Activated T-helper 1 cell treated with anti-CD3 and anti-CD28 coated beads, Interleukin-12 subunit alpha, Interleukin-12 subunit beta, Interleukin-2, Interleukin-4 antibody, amounts not matched to agents 30 ng/mL and 10 ng/mL and 1 ng/mL, durations not matched to agents 14 hours and 24 hours and 36 hours (primary cell): Measurements from ENCODE around the gene UHMK1. TPM values are rescaled to one million over a fixed set of nuclear protein-coding genes. Genes with fewer than 3 reads are reported as not detected.
"Not testable (repeated sequence)": the region's sequence is repeated elsewhere in the genome, so short reads cannot be mapped to it uniquely, and the experiment has no call there.

Experiments used
- DNase-seq: peaks from one replicate; pipeline ENCODE4 v3.0.0; 2021; ENCODE audit warnings: low spot score
- H3K27ac Mint-ChIP-seq: one replicate; pipeline ENCODE4 v1.8.0; 2021; ENCODE audit warnings: mild to moderate bottlenecking, mixed read lengths
- H3K27me3 Mint-ChIP-seq: one replicate; pipeline ENCODE4 v1.8.0; 2022; ENCODE audit warnings: mild to moderate bottlenecking, moderate library complexity, mixed read lengths; ENCODE audit not compliant: insufficient read depth
- H3K36me3 Mint-ChIP-seq: one replicate; pipeline ENCODE4 v1.8.0; 2021; ENCODE audit warnings: low read depth, mixed read lengths
- H3K4me1 Mint-ChIP-seq: one replicate; pipeline ENCODE4 v1.8.0; 2021; ENCODE audit warnings: low read depth, mixed read lengths
- H3K4me3 Mint-ChIP-seq: one replicate; pipeline ENCODE4 v1.8.0; 2021; ENCODE audit warnings: mild to moderate bottlenecking, moderate library complexity, mixed read lengths
- H3K9me3 Mint-ChIP-seq: one replicate; pipeline ENCODE4 v1.8.0; 2021; ENCODE audit warnings: mixed read lengths
- intact Hi-C: fragments of 100-400 bp; cut with micrococcal nuclease; formaldehyde crosslinking; loops from one replicate; pipeline ENCODE4 v1.15.1; 2024
- total RNA-seq: library from RNA; stranded (reverse); gene quantifications from 2 replicates; pipeline ENCODE4 v1.2.3, GENCODE V29; 2022

The UHMK1 gene, protein sequence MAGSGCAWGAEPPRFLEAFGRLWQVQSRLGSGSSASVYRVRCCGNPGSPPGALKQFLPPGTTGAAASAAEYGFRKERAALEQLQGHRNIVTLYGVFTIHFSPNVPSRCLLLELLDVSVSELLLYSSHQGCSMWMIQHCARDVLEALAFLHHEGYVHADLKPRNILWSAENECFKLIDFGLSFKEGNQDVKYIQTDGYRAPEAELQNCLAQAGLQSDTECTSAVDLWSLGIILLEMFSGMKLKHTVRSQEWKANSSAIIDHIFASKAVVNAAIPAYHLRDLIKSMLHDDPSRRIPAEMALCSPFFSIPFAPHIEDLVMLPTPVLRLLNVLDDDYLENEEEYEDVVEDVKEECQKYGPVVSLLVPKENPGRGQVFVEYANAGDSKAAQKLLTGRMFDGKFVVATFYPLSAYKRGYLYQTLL
- total RNA-seq = 59.6 and 61.6 TPM in 2 replicates

DNA sequence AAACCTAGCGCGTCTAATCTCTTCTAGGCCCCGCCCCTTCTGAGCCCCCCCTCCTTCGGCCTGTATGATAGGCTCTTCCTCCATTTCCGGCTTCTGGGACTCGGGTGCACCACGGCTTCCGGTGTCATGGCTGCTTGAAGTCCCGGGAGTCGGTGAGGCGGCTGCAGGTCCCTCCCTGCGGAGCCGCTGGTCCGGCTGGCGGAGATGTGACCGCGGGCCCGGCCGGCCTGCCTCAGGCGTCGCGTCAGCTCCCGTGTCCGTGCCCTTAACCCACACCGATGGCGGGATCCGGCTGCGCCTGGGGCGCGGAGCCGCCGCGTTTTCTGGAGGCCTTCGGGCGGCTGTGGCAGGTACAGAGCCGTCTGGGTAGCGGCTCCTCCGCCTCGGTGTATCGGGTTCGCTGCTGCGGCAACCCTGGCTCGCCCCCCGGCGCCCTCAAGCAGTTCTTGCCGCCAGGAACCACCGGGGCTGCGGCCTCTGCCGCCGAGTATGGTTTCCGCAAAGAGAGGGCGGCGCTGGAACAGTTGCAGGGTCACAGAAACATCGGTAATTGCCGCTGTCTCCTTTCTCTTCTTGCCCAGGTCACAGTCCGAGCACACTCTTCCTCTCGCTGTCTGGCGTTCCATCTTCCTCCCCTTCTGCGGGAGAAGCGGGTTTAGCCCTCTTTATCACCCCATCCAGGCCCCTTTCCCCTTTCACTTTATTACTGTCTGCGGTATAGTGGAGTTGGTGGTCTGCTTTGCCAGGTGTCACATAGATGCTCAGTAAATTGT is at the start of gene UHMK1:
TSS of gene UHMK1 (plus strand) at position 96 of the 773 bp plus-strand sequence. CDS start at position 279, 183 bp downstream.
- H3K36me3 Mint-ChIP-seq = peaks cover 20% of the 10 kb centered on the region
- H3K9me3 Mint-ChIP-seq = peaks cover 3% of the 10 kb centered on the region
- peak within 1 kb of the TSS; percentile 93 for H3K27ac Mint-ChIP-seq
- DNase-seq = peak; percentile 84
- H3K4me3 Mint-ChIP-seq = peak within 1 kb of the TSS; percentile 99
- H3K4me1 Mint-ChIP-seq = peaks cover 38% of the 10 kb centered on the region
- no peaks in the 10 kb centered on the region for H3K27me3 Mint-ChIP-seq
- intact Hi-C loops = loop anchor here (1.0 to 5.0 kb wide), 5 partner anchors 63 to 823 kb away; partner anchors contain the start of genes HSD17B7, NOS1AP, NUF2 and UAP1

DNA sequence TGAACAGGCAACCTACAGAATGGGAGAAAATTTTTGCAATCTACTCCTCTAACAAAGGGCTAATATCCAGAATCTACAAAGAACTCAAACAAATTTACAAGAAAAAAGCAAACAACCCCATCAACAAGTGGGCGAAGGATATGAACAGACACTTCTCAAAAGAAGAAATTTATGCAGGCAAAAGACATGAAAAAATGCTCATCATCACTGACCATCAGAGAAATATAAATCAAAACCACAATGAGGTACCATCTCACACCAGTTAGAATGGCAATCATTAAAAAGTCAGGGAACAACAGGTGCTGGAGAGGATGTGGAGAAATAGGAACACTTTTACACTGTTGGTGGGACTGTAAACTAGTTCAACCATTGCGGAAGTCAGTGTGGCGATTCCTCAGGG is 43.3 kb upstream of the UHMK1 start:
- intact Hi-C loops, H3K36me3 Mint-ChIP-seq, H3K4me3 Mint-ChIP-seq, H3K9me3 Mint-ChIP-seq, H3K4me1 Mint-ChIP-seq, DNase-seq, H3K27me3 Mint-ChIP-seq, H3K27ac Mint-ChIP-seq: not testable (repeated sequence)

DNA sequence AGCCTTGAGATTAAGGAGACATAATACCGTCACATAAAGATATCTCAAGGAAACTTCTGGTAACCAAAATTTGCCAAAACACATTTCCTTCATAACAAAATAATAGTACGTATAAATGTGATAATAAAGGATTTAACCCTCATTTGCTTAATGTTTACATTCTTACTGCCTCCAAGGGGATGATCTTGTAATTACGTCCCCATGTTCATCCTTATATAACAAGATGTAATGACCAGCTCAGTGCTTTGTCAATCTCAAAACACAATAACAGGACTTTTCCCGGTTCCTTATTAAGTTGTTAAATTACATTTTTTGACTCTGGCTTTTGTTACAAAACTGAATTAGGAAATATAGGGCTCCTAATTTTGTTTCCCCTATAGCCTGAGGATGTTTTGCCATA is 41.3 kb upstream of the UHMK1 start:
- Mint-ChIP-seq H3K27ac (no peak overlapping the region), H3K4me1 (no peaks in the 10 kb centered on the region), H3K4me3 (no peak overlapping the region), H3K27me3 (no peaks in the 10 kb centered on the region), H3K9me3 (no peaks in the 10 kb centered on the region), H3K36me3 (no peaks in the 10 kb centered on the region)
- no peak for DNase-seq
- intact Hi-C loops = no loop called here

DNA sequence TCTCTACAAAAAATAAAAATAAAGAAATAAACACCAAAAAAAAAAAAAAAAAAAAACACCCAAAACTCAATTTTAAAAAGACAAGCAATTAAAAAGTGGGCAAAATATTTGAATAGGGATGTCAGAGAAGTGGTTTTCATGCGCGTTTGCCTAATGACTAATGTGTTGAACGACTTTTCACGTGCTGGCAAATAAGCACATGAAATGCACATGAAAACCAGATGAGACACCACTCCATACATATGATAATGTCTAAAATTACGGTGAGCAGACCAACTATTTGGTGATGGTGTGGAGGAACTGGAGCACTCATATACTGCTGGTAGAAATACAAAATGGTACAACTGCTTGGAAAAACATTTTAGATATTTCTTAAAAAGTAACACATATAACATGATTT is 39.4 kb upstream of the UHMK1 start:
- intact Hi-C loops = no loop called here
- no peak overlapping the region for H3K27ac Mint-ChIP-seq
- no peaks in the 10 kb centered on the region for H3K4me1 Mint-ChIP-seq
- H3K27me3 Mint-ChIP-seq = no peaks in the 10 kb centered on the region
- no peak for DNase-seq
- H3K4me3 Mint-ChIP-seq = no peak overlapping the region
- no peaks in the 10 kb centered on the region for H3K36me3 Mint-ChIP-seq
- H3K9me3 Mint-ChIP-seq = no peaks in the 10 kb centered on the region

DNA sequence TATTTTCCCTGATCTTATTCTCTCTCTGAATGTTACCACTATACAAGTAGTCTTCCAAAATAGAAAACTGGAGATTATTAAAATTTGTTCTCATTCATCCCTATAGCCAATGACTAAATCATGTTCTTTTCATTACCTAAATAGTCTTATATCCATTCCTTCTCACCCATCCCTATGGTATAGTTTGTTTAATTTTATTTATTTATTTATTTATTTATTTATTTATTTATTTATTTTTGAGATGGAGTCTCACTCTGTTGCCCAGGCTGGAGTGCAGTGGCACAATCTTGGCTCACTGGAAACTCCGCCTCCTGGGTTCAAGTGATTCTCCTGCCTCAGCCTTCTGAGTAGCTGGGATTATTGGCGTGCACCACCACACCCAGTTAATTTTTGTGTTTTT is 35.2 kb upstream of the UHMK1 start:
- H3K4me3 Mint-ChIP-seq, DNase-seq, H3K9me3 Mint-ChIP-seq, H3K27me3 Mint-ChIP-seq, H3K4me1 Mint-ChIP-seq, H3K27ac Mint-ChIP-seq, intact Hi-C loops, H3K36me3 Mint-ChIP-seq: not testable (repeated sequence)

DNA sequence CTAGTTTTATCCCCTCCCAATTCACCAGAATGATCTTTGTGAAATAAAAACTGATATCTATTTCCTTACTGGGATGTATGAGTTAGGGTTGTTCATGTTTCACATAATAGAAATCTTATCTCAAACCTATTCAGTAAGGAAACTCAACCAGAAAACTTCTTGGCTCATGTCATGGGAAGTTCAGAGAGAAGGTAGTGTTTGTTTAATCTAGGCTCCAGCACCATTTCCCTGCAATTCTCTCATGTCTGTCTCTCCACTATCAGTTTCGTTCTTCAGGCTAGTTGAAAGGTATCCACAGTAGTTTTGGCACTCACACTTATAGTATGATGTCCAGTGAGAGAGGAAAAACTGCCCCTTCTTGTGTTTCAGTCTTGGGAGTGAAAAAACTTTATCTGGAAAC is 34.6 kb upstream of the UHMK1 start:
- Mint-ChIP-seq H3K27me3 (peaks cover 2% of the 10 kb centered on the region), H3K4me3 (no peak overlapping the region), H3K36me3 (no peaks in the 10 kb centered on the region), H3K9me3 (peaks cover 3% of the 10 kb centered on the region), H3K4me1 (no peaks in the 10 kb centered on the region), H3K27ac (no peak overlapping the region)
- intact Hi-C loops = no loop called here
- DNase-seq = no peak

DNA sequence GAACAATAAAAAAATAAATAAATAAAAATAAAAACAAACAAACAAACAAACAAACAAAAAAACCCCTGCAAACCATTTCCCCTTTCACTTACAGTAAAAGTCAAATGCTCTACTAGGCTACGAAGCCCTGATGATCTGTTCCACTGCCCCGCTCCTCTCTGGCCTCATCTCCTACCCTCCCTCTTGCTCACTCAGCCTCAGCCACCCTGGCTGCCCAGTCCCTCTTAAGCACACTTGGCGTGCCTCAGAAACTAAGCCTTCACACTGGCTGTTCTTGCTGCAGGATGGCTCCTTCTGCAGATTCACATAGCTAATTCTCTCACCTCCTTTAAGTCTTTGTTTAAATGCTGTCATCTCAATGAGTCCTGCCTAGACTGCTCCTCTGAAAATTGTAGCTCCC is 30.8 kb upstream of the UHMK1 start:
- no peak for DNase-seq
- Mint-ChIP-seq H3K27ac (no peak overlapping the region), H3K27me3 (peaks cover 2% of the 10 kb centered on the region), H3K36me3 (no peaks in the 10 kb centered on the region), H3K4me3 (no peak overlapping the region), H3K4me1 (no peaks in the 10 kb centered on the region), H3K9me3 (peaks cover 3% of the 10 kb centered on the region)
- intact Hi-C loops = no loop called here

DNA sequence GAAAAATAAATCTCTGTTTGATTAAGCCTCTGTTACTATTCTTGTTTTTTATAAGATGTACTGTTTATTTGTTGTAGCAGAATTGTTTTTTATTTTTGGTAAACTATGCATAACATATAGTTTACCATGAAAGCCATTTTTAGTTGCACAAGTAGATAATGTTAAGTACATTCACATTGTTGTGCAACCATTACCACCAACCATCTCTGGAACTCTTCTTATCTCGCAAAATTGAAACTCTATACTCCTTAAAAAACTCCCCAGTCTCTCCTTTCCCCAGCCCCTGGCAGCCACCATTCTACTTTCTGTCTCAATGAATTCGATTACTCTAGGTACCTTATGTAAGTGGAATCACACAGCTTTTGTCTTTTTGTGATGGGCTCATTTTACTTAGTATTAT is 27.4 kb upstream of the UHMK1 start:
- intact Hi-C loops = no loop called here
- DNase-seq = no peak
- no peak overlapping the region for H3K27ac Mint-ChIP-seq
- no peaks in the 10 kb centered on the region for H3K4me1 Mint-ChIP-seq
- H3K4me3 Mint-ChIP-seq = no peak overlapping the region
- peaks cover 7% of the 10 kb centered on the region for H3K9me3 Mint-ChIP-seq
- peaks cover 3% of the 10 kb centered on the region for H3K27me3 Mint-ChIP-seq
- H3K36me3 Mint-ChIP-seq = no peaks in the 10 kb centered on the region

DNA sequence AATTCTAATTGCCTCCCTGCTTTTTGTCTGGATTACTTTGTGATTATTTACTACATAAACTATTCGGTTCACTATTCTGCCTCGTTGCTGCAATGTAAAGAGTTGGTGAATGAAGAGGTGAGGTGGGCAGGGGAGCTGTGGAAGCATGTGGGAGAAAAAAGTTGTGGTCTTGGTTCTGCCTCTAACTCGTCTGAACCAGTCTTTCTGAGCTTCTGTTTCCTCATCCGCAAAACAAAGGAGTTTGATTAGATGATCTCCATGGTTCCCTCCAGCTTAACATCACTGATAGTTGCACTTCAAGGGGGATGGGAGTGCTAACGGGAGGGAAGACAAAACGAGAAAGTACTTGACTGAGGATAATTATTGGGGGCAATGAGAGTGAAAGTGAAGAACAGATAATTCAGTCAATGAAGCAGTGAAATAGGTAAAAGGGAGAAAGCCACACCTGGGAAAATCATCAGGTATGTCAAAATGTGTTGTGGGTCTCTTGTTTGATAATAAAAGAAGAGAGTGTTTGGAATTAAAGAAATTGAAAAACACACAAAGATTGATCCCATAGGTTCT is 26.2 kb upstream of the UHMK1 start:
- peaks cover 3% of the 10 kb centered on the region for H3K27me3 Mint-ChIP-seq
- H3K4me1 Mint-ChIP-seq = no peaks in the 10 kb centered on the region
- H3K9me3 Mint-ChIP-seq = peaks cover 12% of the 10 kb centered on the region
- H3K27ac Mint-ChIP-seq = no peak overlapping the region
- intact Hi-C loops = no loop called here
- no peaks in the 10 kb centered on the region for H3K36me3 Mint-ChIP-seq
- H3K4me3 Mint-ChIP-seq = no peak overlapping the region
- no peak for DNase-seq

DNA sequence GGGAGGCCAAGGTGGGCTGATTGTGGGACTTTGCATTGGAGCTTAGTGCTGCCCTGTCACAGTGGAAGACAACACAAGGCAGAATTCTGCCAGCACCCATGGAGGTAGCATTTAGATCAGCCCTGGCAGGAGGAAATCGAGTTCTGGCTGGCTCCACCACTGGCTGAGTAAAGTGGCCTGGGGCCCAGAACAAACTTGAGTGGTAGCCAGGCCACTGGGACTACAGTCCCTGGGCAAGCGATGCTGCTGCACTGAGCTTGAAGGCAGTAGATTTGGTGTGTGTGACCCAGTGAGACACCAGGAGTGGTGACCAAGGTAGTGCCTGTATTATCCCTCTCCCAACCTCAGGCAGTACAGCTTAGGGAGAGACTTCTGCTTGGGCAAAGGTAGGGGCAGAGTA is 22.5 kb upstream of the UHMK1 start:
- no peak for DNase-seq
- Mint-ChIP-seq H3K4me1 (no peaks in the 10 kb centered on the region), H3K9me3 (peaks cover 9% of the 10 kb centered on the region), H3K27ac (no peak overlapping the region), H3K27me3 (peaks cover 7% of the 10 kb centered on the region), H3K36me3 (no peaks in the 10 kb centered on the region), H3K4me3 (no peak overlapping the region)
- intact Hi-C loops = no loop called here

DNA sequence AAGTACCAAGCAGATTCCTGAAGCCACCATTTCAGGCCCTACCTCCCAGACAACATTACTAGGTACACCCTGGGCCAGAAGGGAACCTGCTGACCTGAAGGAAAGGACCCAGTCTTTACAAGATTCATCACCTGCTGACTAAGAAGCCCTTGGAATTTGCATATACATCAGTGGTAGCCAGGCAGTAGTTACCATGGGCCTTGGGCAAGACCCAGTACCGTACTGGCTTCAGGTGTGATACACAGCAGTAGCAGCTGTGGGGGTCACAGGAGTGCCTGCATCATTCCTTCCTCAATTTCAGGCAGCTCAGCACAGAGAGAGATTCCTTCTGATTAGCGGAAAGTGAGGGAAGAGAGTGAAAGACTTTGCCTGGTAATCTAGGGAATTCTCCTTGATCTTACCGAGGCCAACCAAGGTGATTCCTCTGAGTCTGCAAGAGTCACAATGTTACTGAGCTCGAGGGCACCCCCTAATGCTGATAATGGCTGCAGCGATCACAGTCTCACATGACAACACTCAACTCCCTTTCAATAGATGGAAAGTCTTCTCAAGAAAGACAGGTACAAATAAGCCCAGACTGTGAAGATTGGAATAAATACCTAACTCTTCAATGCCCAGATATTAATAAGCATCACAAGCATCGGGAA is 22.0 kb upstream of the UHMK1 start:
- peaks cover 7% of the 10 kb centered on the region for H3K27me3 Mint-ChIP-seq
- no peaks in the 10 kb centered on the region for H3K4me1 Mint-ChIP-seq
- no peak overlapping the region for H3K27ac Mint-ChIP-seq
- H3K9me3 Mint-ChIP-seq = peaks cover 9% of the 10 kb centered on the region
- intact Hi-C loops = no loop called here
- H3K4me3 Mint-ChIP-seq = no peak overlapping the region
- DNase-seq = no peak
- H3K36me3 Mint-ChIP-seq = no peaks in the 10 kb centered on the region

DNA sequence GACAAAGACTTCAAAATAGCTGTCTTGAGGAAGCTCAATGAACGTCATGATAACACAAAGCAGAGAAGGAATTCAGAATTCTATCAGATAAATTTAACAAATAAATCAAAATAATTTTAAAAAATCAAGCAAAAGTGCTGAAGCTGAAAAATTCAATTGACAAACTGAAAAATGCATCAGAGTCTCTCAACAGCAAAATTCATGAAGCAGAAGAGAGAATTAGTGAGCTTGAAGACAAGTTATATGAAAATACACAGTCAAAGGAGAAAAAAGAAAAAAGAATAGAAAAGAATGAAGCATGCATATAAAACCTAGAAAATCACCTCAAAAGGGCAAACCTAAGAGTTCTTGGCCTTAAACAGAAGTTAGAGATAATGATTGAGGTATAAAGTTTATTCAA is 21.0 kb upstream of the UHMK1 start:
- intact Hi-C loops = no loop called here
- peaks cover 10% of the 10 kb centered on the region for H3K27me3 Mint-ChIP-seq
- H3K27ac Mint-ChIP-seq = no peak overlapping the region
- H3K4me1 Mint-ChIP-seq = no peaks in the 10 kb centered on the region
- H3K4me3 Mint-ChIP-seq = no peak overlapping the region
- H3K9me3 Mint-ChIP-seq = peaks cover 9% of the 10 kb centered on the region
- no peaks in the 10 kb centered on the region for H3K36me3 Mint-ChIP-seq
- DNase-seq = no peak

DNA sequence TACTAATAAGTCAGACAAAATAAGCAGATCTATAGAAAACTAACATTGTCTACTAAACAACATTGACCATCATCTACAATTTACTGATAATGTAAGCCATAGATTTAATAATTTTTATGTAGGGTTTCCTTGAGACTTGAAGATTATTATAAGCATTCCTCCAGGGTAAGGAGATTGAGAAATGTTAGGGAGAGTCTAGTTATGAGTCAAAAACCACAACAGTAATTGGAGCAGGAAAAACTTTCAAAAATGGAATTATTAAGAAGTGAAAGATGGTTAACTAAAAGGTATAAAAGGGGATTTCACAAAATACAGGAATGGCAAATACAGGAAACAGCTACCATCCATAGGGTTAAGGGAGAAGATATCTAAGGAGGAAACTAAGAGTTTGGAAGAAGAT is 12.4 kb upstream of the UHMK1 start:
- no peak for DNase-seq
- Mint-ChIP-seq H3K36me3 (no peaks in the 10 kb centered on the region), H3K4me3 (no peak overlapping the region), H3K27me3 (peaks cover 16% of the 10 kb centered on the region), H3K4me1 (no peaks in the 10 kb centered on the region), H3K9me3 (no peaks in the 10 kb centered on the region), H3K27ac (no peak overlapping the region)
- intact Hi-C loops = no loop called here
